ENCODE results near the gene GSAP. TPM values are rescaled to one million over a fixed set of nuclear protein-coding genes. Genes with fewer than 3 reads are reported as not detected.

GSAP gene
- total RNA-seq, 1 experiment from 2014 or later: 6.9 TPM

DNA sequence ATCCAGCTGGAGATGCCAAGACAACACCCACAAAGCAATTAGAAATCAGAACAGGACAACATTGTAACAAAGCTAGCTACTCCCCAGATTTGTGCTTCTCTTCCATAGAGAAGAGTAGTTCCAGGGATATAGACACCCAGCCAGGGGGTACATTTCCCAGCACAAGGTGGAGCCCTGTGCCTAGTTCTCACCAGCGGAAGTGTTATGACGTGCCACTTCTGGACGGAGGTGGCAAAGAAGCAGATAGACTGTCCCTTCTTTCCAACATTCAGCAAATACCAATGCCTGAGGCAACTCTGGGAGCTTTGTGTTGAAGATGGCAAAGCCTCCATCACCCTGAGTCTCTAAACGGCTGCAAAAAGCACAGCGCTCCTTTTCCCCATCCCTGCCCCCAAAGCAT, 23.4 kb upstream of the GSAP start:
- peak; percentile 78 for DNase-seq (ENCODE audit: low read depth)

DNA sequence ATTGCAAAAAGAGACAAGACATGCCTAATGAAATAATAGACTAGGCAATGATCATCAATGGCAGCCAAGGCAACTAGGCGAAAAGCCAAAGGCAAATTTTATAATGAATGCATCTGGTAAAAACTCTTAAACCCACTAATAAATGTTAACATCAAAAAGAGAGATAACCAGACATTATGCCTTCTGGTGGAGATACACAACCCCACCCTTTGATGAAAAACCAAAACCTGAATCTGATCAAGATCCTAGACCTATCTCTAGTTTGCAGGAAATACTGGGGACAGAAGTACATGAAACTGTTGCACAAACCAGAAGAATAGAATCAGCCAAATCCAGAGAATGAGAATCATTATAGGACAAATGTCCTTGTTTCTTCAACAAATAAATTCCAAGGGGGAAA, 22.0 kb upstream of the GSAP start:
- no peak for DNase-seq (ENCODE audit: low read depth)

DNA sequence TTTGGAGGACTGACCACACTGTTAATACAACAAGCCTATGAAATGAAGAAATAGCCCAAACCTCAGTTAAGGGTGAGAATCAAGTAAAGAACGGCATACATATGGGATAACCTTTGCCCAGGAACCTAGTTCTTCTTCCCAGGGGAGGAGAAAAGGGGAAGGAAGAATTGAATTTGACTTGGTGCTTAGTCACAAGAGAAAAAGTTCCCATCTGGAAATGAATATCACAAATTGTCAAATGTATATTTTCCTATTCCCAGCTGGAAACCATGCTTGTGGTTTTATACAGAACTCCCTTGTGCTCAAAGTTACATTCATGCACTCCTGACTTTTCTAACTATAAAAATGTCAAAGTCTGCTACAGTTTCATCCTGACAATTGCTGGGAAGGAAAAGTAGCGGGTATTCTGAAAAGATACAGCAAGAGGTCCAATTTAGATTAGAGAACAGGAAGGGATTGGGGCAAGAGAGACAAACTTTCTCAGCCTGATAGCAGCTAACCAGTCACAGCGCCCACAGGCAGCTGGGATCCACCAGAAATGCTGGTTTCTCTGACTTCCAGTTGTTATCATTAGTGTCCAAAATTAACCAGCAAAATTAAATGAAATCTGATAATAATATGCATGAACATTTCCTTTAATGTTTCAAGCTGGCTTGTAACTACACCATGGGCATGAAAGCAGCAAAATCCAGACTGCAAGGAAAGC, 18.6 kb upstream of the GSAP start:
- DNase-seq (ENCODE audit: low read depth): no peak

DNA sequence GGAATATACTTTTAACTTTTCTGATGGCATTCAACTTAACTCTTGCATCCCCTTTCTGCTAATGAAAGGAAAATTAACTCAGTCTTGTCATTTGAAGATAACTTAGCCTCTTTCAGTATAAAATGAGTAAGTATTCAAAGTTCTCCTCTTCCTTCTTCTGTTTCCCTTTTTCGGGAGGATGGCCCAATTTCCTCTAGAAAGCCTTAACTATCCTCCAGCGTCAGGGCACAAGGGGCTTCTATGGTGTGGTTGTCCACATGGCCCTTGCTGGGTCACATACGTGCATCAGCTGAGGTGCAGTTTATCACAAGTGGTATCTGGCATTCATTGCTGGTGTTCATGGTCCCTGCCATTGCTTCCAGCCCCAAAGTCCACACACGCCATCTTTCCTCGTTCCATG, 17.8 kb upstream of the GSAP start:
- DNase-seq (ENCODE audit: low read depth): no peak

DNA sequence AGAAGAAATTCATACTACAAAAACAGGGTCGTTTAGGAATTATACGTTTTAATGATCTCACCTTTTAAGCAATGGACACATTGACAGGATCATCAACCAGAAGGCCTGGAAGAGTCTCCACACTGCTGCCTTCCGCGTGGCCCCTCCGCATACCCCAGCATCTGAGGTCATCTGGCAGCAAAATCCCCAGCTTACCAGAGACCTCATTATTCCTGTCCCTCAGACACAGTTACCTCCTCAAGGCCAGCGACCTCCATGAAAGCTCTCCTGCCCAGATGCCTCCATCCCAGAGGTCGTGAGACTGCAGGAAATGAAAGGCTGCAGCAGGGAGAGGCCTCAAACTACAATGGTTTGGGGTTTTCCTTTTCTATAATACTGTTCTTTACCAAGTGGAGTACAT, 14.8 kb upstream of the GSAP start:
- no peak for DNase-seq (ENCODE audit: low read depth)

DNA sequence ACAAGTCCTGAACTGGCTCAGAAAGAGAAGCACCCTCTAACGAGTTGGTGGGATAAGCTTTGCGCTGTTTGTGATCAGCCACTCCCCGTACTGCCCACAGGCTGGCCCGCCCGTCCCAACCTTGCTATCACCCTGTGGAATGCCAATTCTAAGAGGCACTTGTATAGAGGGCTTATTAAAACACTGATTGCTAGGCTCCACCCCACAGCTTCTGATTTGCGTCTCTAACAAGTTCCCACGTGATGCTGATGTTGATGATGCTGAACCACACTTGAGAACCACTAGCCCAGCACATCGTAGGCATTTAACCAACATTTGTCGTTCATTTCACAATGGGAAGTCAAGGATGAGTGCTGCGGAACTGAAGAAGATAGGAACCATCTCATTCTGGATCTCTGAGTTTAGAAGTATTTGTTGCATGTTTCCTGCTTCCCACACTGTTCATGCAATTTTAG, 12.7 kb upstream of the GSAP start:
- no peak for DNase-seq (ENCODE audit: low read depth)

DNA sequence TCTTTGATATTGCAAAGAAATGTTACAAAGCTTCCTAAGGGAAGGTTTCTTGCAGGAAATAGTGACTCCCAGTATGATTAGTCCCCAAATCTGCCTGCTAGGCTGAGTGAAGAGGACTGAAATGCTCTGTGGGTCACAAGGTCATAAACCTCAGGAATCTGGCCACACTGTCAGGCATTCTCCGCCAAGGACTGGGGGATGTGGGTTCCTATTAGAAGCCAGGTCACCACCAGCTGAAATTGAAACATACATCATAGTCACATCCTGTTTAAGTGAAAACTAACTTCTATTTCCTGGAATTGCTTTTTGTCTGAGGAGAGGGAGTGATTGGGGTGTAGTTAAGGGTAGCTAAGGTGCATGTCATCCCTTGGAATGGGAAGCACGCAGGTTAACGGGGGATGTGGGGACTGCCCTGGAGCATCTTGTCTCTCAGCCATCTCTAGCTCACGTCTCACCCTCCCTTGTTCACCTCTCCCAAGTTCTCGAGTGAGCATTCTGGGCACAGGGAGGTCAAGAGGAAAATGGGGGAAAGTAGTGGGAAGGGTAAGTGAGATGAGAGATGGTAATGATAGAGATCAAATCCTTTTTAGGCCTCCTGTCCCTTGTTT, 12.0 kb upstream of the GSAP start:
- peak; percentile 98 for DNase-seq (ENCODE audit: low read depth)

DNA sequence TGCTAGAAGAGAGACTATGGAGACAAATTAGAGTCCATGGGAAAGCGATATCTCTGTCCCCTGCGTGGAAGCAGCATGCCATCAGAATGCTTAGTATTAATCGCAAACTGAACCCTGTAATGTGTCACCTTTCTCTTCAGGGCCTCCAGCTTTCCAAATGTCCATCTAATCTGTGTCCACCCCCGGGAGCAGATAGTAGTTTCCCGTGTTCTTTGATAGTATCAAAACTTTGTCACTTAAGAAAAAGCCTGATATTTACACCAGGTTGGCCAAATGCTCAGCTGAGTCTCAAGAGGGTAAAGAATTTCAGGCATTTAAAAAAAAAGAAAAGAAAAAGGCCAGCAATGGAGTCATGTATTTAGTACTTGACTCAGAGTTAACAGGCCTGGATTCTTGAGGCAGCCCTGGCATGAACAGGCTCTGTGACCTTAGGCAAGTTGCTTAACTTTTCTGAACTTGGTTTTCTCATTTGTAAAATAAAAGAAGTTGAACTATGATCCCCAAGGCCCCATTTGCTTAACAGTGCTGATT, 10.4 kb upstream of the GSAP start:
- DNase-seq (ENCODE audit: low read depth): peak; percentile 67

DNA sequence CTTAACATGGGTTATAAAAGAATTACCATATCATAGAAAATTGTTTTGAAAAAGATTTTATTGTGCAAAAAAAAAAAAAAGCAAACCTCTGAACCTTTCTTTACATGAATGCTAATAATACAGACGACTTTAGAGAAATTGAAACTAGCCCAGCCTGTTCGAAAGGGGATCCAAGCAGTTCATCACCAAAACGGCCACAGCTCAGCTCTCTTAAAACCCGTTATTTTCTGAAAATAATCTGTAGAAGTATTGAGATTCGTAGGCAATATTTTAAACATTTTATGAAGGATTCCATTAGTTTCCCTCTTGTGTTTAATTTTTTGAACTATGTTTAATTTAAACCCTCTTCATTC, 9.9 kb upstream of the GSAP start:
- DNase-seq (ENCODE audit: low read depth): no peak

DNA sequence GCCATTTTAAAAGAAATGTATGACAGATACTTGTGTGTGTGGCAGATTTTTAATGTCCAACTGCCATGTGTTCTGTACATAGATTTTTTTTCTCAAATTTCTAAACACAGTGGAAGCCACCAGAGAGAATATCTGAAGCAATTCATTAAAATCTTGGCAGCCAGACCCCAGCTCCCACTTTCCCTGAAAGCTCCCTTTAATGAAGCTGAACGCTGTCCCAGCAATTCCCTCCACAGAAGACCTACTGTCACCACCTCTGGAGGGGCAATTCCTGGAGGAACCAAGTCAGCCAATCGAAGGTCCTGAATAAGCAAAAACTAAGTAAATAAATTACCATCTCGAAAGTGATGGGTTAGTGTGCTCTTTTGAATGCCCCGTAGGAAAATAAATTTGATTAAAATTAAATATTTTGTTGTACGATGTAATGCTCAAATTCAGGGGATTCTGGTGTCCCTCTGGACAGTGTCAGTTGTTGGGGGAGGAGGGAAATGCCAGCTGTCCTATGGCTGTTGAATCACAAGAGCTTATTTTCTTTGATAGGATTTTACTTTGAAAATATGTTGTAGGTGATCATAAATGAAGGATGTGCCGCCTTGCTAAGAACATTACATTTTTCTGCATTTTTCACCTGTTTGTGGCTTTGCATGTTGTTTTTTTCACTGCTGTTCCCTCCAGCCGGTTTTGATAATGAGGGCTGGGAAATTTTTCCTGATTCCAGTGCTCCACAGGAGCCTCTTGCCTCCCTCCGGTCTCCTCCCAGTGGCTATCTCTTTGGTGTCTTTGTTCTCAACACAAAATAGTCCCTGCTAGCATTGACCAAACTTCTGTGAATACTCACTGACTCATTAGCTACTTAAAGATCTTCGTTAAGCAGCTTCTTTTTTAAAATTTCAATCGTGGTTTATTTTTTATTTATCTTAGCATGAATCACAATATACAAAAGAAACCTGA, 9.2 kb upstream of the GSAP start:
- DNase-seq (ENCODE audit: low read depth): peak; percentile 89

DNA sequence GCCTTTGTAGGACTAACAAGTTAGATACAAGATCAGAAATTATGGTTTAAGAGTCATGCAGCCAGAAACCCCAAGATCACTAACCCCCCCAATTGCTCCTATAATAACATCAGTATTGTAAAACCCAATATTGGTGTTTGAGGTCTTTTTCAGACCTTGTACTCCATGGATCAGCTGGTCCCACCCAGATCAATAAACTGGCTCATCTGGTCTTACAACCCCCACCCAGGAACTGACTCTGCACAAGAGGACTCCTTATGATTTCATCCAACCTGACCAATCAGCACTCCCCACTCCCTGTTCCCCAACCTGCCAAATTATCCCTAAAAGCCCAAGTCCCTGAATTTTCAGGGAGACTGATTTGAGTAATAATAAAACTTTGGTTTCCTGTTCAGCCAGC, 6.4 kb upstream of the GSAP start:
- DNase-seq (ENCODE audit: low read depth): no peak

DNA sequence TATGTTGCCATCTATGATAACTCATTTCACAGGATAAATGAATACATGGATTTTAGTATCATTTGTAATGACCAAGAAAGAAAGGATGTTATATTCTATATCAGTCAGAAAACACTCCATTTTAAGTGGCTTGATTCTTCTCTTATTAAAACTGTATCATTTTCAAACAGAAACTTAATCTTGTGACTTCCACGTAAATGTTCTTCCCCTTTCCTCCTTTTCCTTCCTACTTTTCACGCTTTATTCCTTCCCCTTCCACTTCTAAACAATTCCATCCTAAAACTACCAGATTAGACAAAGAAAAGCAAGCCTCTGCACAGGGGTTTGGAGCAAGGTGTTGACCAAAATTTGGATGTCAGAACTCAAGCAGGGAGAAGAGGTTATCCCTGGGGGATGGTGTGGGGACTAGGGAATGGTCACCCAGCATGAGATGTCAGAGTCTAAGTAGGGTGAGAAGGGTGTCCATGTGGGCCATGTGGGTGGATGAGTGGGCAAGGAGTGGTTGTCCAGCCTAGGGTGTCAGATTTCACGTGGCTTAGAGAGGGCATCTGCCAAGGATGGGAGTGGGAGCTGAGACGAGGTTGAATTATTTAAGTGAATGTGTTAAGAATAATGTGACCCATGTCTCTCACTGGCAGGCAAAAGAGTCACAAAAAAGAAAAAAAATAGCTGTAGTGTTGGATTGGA, 5.0 kb upstream of the GSAP start:
- DNase-seq (ENCODE audit: low read depth): no peak

DNA sequence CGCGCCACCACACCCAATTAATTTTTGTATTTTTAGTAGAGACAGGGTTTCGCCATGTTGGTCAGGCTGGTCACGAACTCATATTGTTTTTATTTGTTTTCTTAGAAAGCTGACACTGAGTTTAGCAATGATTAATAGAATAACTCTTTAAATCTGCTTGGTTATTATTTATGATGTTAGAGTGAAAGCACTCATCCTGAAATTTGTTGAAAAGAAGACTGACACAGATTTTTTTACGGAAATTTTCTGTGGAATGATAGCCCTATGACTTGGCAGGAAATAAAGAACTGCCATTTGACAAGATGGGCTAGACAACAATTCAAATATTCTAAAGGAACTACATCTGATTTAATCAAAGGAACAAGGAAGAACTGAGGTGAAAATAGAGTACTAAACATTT, 4.3 kb upstream of the GSAP start:
- no peak for DNase-seq (ENCODE audit: low read depth)

DNA sequence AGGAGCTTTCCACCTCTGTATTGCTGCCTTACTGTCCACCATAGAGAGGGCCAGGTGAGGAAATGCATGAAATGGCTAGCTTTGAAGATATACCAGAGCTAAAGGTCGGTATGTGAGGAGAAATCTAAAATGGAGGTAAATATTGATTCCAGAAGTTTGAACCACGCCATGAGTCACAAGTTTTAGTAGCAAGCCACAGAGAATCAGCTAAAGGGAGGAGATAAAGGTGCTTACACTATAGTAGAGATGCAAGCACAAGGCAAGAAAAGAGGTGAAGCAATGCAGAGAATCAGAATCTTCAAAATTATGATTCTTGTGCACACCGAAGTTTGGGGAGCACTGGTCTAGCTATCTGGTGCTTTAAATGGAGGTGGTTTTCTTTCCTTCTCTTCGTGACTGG, 3.0 kb upstream of the GSAP start:
- DNase-seq (ENCODE audit: low read depth): no peak

DNA sequence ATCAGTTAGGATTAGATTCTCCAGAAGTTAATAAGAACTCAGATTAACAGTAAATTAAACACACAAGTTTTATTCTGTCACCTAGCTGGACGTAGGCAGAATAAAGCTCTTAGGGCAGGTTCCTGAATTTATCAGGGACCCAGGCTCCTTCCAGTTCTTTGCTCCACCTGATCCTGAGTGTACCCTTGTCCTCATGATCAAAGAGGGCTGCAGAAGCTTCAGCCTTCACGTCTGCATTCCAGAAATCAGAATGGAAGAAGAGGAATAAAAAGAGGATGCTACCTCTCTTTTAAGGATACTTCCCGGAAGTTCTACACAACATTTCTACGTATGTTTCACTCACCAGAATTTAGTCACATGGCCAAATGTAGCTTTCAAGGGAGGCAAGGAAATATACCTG, 1.7 kb upstream of the GSAP start:
- DNase-seq (ENCODE audit: low read depth): no peak

DNA sequence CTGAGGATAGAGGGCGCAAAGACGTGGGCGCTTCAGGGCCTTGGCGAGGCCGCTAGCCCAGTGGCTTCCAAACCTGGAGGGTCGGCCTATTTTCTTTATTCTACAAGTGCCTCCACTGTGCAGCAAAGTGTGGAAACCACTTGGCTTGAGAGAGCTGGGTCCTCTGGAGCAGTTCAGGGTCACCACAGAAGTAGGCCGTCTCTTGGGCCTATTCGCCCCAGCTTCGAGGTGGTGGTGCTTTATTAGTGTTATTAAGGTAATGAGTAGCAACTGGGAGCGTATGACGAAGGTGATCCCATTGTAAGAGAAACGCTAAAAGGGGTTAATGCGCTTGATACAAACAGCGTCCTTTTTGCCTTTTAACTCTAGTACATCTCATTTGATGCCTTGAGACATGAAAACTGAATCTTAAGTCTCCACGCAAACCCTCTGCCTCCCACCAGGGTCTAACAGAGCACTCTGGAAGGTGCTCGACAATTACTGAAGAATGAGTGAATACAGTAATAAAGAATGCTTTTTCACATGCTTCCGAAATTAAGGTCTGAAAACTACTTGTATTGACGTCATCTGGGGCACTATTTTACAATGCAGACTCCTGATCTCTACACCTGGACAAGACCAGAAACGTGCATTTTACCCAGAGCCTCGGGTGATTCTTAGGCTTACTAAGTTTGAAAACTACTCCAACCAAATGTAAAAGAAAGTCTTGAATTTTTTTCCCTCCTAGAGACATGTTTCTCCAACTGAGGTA, 647 bp upstream of the GSAP start:
- no peak for DNase-seq (ENCODE audit: low read depth)

DNA sequence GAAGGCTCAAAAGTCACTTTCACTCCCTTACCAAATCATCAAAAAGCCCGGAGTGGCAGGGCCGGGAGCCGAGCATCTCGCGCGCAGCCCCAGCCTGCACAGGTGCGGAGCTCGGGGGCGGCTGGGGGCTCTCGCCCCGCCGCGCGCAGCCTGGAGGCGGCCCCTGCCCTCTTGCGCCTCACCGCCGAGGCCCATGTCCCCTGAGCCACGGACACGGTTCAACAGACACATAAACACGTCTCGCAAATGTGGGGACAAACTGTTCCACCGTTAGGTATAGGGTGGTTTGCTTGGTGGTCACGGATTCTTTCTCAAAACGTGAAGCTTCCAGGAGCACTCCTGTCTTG, 700 bp downstream of the GSAP start:
- DNase-seq (ENCODE audit: low read depth): no peak

DNA sequence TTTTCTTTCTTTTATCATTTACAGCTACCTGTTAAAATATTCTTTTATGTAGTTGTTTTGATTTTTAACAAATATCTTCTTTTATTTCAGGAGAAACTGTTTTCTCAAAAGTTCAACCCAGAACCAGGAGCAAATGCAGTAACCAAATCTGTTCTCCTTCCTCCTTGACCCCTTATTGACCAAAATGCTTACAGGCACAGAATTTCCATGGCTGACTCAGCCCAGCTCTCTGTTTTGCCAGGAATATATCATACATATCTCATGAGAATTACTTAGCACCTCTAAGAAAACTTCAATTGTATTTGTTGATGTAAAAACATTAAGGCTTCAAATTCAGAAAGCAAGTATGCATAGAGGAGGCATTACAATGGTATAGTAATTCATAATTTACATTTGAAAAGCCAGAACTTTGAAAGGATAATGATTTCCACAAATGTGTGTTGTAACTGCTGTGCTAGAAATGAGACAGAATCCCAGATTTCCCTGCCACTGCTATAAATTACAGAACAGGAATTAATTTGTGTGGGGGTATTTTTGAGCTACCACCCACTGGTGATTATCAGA, 2.2 kb downstream of the GSAP start:
- DNase-seq (ENCODE audit: low read depth): peak; percentile 39

DNA sequence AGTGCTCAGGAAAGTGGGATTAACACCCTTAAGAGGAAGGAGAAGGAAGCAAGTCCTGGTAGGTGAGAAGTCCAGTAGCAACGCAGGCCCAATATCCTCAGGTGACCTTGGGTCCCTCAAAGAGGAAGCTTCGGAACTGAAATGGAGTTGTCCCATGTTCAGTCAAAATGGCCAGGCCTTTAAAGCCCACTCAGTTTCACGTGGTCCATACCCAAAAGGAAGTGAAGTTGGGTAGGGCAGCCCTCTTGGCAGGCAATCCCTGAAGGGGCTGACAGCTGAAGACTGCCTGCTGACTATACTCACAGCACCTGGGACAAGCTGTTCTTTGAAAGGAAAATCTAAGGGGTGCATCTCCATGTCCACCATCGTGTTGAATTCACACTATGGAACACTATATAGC, 3.0 kb downstream of the GSAP start:
- no peak for DNase-seq (ENCODE audit: low read depth)

DNA sequence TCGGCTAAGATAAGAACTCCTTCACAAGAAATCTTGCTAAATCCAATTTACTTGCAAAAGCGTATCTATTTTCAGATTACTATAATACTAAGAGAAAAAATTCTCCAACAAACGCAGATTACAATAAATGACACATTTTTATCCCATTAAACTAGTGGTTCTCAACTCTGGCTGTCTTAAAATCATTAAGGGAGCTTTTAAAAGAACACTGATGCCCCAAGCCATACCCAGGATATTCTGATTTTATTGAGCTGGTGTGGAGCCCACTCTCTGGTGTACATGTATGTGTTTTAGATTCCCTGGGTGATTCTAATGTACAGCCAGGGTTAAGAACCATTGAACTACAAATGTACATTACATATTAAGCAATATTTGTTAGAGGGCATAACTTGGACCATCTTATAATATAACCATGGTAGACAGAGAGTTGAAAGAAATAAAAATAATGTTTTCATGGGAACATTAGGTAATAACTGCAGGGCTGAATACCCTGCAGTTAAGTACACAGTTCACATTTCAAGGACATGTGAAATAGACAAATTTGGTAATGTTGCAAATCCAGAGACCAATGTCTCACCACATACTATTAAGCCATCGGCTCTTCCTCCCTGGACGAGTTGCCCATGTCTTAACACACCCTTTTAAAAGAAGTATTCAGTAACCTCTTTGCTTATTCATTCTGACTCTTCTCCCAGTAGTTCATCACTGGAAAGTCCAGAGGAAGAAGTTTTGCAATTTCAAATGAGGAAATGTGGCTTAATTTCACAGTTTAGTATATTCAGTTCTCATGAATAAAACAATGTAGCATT, 6.2 kb downstream of the GSAP start:
- peak; percentile 44 for DNase-seq (ENCODE audit: low read depth)
